Fibroblast of skin of left biceps (primary cell): Measurements from ENCODE around the gene PCDHA13.
A peak's percentile ranks its signal among the peaks of the same experiment; 100 is the strongest.
"Not testable (repeated sequence)": the region's sequence is repeated elsewhere in the genome, so short reads cannot be mapped to it uniquely, and the experiment has no call there.

Experiments
- DNase-seq, 2 experiments: peaks; one replicate each; pipeline ENCODE4 v3.0.0-alpha.2; 2013; ENCODE audit warnings: low read depth in 2 of 2

The PCDHA13 gene

GRCh38 chr5:140868721-140869554 lies 13.0 kb upstream of the PCDHA13 start, which contains the start of gene PCDHA11:
Gene PCDHA11 (plus strand): TSS chr5:140868957. CDS start chr5:140869104, 147 bp downstream.
- no peak for DNase-seq

- DNase-seq, result no peak
These were observed 12.4 kb upstream of the PCDHA13 start for GRCh38 chr5:140869555-140869886.

GRCh38 chr5:140870221-140871201 lies 11.4 kb upstream of the PCDHA13 start:
- DNase-seq, result no peak

GRCh38 chr5:140875085-140876065 lies 6.5 kb upstream of the PCDHA13 start, which contains the start of gene PCDHA12:
Gene PCDHA12 (plus strand): TSS chr5:140875308. CDS start chr5:140875473, 165 bp downstream.
- DNase-seq, result no peak

GRCh38 chr5:140876541-140877261 lies 5.2 kb upstream of the PCDHA13 start:
- DNase-seq, result not testable (repeated sequence)

GRCh38 chr5:140877262-140877581 lies 4.7 kb upstream of the PCDHA13 start:
- DNase-seq, result no peak

GRCh38 chr5:140882591-140882899 lies 621 bp downstream of the PCDHA13 start:
- DNase-seq, result no peak

GRCh38 chr5:140883373-140883772 lies 1.4 kb downstream of the PCDHA13 start:
- no peak for DNase-seq

GRCh38 chr5:140883927-140884697 lies 2.2 kb downstream of the PCDHA13 start:
- no peak for DNase-seq

- no peak for DNase-seq
These were observed 34.4 kb downstream of the PCDHA13 start for GRCh38 chr5:140916325-140916724.

GRCh38 chr5:140923601-140924000 lies 41.7 kb downstream of the PCDHA13 start:
- no peak for DNase-seq

GRCh38 chr5:140925806-140926442 lies 44.0 kb downstream of the PCDHA13 start, which contains the start of gene PCDHAC1:
Gene PCDHAC1 (plus strand): TSS chr5:140926299. CDS start chr5:140926893, 594 bp downstream.
- DNase-seq, result no peak

GRCh38 chr5:140926443-140927227 lies 44.7 kb downstream of the PCDHA13 start:
- DNase-seq, result peak in 1 of 2 experiments; percentile 5

GRCh38 chr5:140927228-140927573 lies 45.3 kb downstream of the PCDHA13 start:
- DNase-seq, result no peak
